RWPE2 (cell line): ENCODE results near the gene RNFT2.
"Not testable (repeated sequence)": the region's sequence is repeated elsewhere in the genome, so short reads cannot be mapped to it uniquely, and the experiment has no call there.

Experiments
- ATAC-seq: fragments of 200-7000 bp; cut with Tn5 transposase; 3 replicates; pipeline ENCODE4 v1.9.1; 2021; ENCODE audit warnings: low read depth
- DNase-seq: peaks from one replicate; pipeline ENCODE4 v3.0.0-alpha.2; 2020; ENCODE audit warnings: low spot score
- H3K27ac ChIP-seq: fragments of 450-650 bp; 2 replicates; pipeline ENCODE4 v1.5.1; 2017; ENCODE audit warnings: mild to moderate bottlenecking; ENCODE audit not compliant: poor library complexity, severe bottlenecking
- H3K27me3 ChIP-seq: fragments of 250-450 bp; sonication (Bioruptor Pico); 2 replicates; pipeline ENCODE4 v1.5.1; 2021; ENCODE audit warnings: mild to moderate bottlenecking, moderate library complexity; ENCODE audit not compliant: insufficient read depth, poor library complexity, severe bottlenecking
- H3K36me3 ChIP-seq: fragments of 250-450 bp; sonication (Bioruptor Pico); 2 replicates; pipeline ENCODE4 v1.5.1; 2020; ENCODE audit warnings: low read depth, mild to moderate bottlenecking, moderate library complexity
- H3K4me1 ChIP-seq: fragments of 250-450 bp; sonication (Bioruptor Pico); 2 replicates; pipeline ENCODE4 v1.5.1; 2021; ENCODE audit warnings: mild to moderate bottlenecking, moderate library complexity; ENCODE audit not compliant: insufficient read depth, poor library complexity, severe bottlenecking
- H3K4me3 ChIP-seq: fragments of 250-450 bp; sonication (Bioruptor Pico); 2 replicates; pipeline ENCODE4 v1.5.1; 2021; ENCODE audit warnings: mild to moderate bottlenecking, moderate library complexity; ENCODE audit not compliant: severe bottlenecking
- H3K9me3 ChIP-seq: fragments of 250-450 bp; sonication (Bioruptor Pico); 2 replicates; pipeline ENCODE4 v1.5.1; 2021; ENCODE audit warnings: mild to moderate bottlenecking, moderate library complexity; ENCODE audit not compliant: severe bottlenecking
- CTCF ChIP-seq: fragments of 450-650 bp; IDR thresholded peaks from one replicate; pipeline ENCODE4 v1.5.1; 2017; ENCODE audit warnings: mild to moderate bottlenecking, moderate library complexity; ENCODE audit not compliant: poor library complexity, severe bottlenecking

Gene RNFT2

DNA sequence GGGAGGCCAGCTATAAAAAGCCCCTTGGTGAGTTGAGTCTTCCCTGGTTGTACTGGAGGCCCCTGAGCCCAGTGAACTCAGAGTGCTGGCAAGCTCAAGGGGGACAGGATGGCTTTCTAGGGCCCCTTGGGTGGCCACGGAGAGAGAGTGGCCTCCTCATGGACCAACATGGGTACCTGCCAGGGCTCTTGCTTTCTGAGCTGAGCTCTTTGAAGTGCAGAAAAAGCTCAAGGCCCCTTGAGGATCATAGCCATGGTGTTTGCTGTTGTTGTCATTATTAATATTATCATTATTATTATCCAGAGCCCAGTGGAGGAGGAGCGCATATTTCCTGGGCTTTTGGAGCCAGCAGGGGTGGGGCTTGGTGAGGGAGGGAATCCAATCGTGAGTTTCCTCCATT lies 6.7 kb downstream of the RNFT2 start:
- ATAC-seq, result no peak
- no peak overlapping the region for H3K27ac ChIP-seq
- no peak overlapping the region for H3K4me3 ChIP-seq
- H3K9me3 ChIP-seq, result no peaks in the 10 kb centered on the region
- no peak for DNase-seq
- no peak for TF ChIP-seq CTCF
- H3K27me3 ChIP-seq, result no peaks in the 10 kb centered on the region
- H3K36me3 ChIP-seq, result no peaks in the 10 kb centered on the region
- H3K4me1 ChIP-seq, result no peaks in the 10 kb centered on the region

- Histone ChIP-seq H3K9me3 (no peaks in the 10 kb centered on the region), H3K27me3 (no peaks in the 10 kb centered on the region), H3K36me3 (no peaks in the 10 kb centered on the region), H3K4me1 (no peaks in the 10 kb centered on the region), H3K27ac (no peak overlapping the region), H3K4me3 (no peak overlapping the region)
- TF ChIP-seq CTCF, result no peak
- ATAC-seq, result no peak
- no peak for DNase-seq
Measured at GRCh38 chr12:116745554-116745953, 7.4 kb downstream of the RNFT2 start.

DNA sequence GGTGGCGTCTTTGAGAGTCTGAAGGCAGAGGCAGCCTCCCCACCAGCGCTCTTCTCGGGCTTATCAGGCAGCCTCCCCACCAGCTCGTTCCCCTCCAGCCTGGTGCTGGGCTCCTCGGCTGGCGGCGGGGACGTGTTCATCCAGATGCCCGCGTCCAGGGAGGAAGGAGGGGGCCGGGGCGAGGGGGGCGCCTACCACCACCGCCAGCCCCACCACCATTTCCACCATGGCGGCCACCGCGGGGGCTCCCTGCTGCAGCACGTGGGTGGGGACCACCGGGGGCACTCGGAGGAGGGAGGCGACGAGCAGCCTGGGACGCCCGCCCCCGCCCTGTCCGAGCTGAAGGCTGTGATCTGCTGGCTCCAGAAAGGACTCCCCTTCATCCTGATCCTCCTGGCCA lies 11.8 kb downstream of the RNFT2 start:
- H3K27me3 ChIP-seq, result no peaks in the 10 kb centered on the region
- ATAC-seq (no peak), DNase-seq (no peak)
- H3K27ac ChIP-seq, result no peak overlapping the region
- no peaks in the 10 kb centered on the region for H3K4me1 ChIP-seq
- no peak for TF ChIP-seq CTCF
- no peak overlapping the region for H3K4me3 ChIP-seq
- H3K36me3 ChIP-seq, result no peaks in the 10 kb centered on the region
- H3K9me3 ChIP-seq, result no peaks in the 10 kb centered on the region

DNA sequence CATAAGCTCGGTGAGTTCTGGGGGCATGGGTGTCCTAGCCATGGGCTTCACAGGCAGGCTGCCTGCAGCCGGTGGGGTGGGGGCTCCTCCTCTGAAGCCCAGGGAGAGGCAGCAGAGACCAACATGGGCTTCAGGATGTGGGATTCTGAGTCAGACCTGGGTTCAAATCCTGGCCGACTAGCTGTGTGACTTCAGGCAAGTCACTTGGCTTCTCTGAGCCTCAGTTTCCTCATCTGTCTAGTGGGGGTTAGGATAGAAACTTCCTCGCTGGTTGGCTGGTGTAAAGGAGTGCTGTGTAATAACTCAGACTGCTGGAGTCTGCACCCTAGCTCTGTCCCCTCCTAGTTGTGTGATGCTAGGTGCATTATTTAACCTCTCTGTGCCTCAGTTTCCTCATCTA lies 12.2 kb downstream of the RNFT2 start:
- TF ChIP-seq CTCF, result no peak
- Histone ChIP-seq H3K36me3 (no peaks in the 10 kb centered on the region), H3K27ac (no peak overlapping the region), H3K4me3 (no peak overlapping the region), H3K4me1 (no peaks in the 10 kb centered on the region), H3K27me3 (no peaks in the 10 kb centered on the region), H3K9me3 (no peaks in the 10 kb centered on the region)
- ATAC-seq (no peak), DNase-seq (no peak)

GRCh38 chr12:116754097-116754496 lies 16.0 kb downstream of the RNFT2 start:
- DNase-seq, H3K36me3 ChIP-seq, H3K27me3 ChIP-seq, H3K4me3 ChIP-seq, H3K4me1 ChIP-seq, H3K27ac ChIP-seq, H3K9me3 ChIP-seq, ATAC-seq: not testable (repeated sequence)

GRCh38 chr12:116754783-116755182 lies 16.7 kb downstream of the RNFT2 start:
- ATAC-seq, result not testable (repeated sequence)

More at GRCh38 chr12:116754783-116755182, 16.7 kb downstream of the RNFT2 start:
- H3K27ac ChIP-seq, H3K4me3 ChIP-seq, H3K36me3 ChIP-seq, H3K27me3 ChIP-seq, H3K9me3 ChIP-seq, DNase-seq, H3K4me1 ChIP-seq: not testable (repeated sequence)
